HG02885 (cell line): Measurements from ENCODE around the gene NEDD8.

ENCODE experiments used
- ATAC-seq: cut with Tn5 transposase; IDR thresholded peaks from one replicate; pipeline ENCODE4 v1.9.1; 2021; ENCODE audit warnings: mild to moderate bottlenecking; ENCODE audit not compliant: unreplicated experiment, poor library complexity

The NEDD8 gene

DNA sequence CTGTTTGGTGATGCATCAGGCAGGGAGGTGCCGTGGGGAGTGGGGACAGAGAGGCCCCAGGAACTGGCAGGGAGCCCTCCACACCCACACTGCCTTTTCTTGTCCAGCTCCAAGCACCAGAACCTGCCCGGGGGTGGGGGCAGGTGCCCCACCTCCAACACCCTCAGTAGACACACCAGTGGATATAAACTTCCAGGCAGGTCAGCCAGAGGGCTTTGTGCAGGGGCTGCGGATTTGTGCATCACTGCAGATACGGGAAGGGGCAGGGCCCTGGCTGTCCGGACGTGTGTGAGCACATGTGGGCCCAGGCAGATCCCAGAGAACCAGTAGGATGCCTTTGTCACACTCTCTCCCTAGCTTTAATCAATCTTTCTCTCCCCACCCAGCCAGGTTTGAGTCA is 32.1 kb upstream of the NEDD8 start:
- no peak for ATAC-seq

DNA sequence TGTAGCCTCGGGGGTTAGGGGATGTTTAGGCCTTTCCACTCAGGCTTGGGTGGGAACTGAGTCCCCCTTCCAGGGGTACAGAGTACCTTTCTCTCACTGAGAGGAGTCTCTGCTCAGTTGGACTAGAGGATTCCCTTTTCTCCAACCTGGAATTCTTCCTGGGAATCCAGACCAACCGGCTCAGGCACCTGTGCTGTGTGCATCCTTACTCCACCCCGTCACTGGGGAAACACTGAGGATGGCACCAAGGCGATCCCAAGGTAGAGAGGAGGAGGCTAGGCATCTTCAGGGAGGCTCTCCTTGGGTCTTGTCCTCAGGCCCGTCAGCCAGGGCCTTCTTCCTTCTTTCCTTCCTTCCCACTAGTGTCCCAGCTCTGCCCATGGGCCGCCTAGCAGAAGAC is 31.7 kb upstream of the NEDD8 start:
- no peak for ATAC-seq

DNA sequence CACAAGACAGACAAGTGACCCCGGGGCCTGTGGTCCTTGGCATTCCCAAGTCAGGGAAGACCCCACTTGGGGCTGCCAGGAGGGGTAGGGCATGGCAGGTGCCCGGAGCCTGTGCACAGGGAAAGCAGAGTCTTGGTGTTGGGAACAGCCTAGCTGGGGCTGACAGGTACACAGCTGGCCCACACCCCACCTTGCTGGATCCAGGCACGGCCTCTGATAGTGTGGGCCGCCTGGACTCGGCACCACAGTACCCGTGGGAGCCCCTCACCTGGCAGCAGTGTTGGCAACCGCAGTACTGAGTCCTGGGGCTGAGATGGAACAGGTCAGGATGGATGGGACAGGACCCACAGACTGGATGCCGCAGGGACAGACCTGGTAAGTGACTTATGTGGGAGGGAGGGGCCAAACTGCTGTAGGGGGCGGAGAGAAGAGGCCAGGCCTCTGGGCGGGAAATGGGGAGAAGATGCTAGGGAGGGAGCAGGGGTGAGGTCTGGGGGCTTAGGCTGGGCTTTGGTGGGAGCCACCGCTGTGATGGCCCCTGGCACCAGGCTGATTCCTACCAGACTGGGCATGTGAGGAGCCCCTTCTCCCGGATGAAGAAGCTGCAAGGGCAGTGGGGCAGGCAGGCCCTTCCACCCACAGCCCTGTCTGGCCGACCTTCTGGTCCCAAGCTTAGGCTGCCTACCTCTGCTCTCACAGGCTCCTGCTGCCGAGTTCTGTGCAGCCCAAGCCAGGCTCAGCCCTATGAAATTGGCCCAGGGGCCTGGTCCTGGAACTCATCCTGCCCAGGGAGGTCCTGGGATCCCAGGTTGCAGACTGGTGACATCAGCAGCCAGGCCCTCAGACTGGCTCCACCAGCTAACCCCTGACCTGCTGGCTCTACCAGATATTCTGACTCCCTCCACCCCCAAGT is 30.9 kb upstream of the NEDD8 start, which contains the start of gene TGM1:
TGM1 (minus strand) TSS at position 357 of the 913 bp plus-strand sequence. CDS start 825 bp downstream, outside the sequence.
- ATAC-seq = no peak

DNA sequence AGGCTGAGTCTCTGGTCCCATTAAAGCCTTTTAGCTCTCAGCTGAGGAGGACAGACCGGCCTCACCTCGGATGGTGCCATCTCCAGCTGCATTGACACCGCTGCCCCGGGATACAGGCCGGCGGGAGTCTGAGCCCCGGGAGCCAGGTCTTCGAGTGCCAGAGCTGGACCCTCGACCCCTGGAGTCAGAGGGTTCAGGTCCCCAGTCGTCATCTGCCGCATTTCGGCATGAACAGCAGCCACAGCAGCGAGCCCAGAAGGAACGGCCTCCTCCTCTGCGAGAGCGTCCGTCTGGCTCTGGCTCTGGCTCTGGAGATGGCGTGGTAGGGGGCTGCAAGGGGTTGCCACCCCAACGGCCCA is 29.8 kb upstream of the NEDD8 start:
- ATAC-seq = no peak

DNA sequence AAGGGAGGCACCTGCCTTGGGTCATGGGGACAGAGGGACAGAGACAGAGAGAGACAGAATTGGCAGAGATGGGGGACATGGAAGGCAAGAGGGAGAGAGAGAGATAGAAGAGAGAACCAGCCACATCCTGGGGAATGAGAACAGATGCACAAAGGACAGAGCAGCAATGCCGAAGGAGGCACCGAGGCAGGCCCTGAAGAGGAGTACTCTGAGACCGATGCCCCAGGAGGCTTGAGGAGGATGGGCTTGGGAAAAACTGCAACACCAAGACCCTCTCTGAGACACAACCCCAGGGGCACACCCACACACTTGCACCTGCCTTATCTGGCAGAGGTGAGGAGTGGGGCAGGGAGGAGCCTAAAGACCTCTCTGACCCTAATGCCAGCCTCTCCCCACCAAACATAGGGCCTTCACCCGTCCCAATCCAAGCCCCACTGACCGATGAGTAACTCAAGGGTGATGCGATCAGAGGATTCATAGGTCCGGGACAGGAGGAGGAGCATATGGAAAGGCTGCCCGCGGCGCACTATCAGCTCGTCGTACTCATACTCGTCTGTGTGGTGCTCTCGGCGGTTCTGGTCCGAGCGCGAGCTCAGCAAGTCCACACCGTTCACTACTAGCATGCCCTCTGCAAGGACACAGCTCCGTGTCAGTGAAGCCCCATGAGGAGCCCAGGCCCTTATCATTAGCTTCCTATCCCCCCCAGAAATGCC is 29.2 kb upstream of the NEDD8 start:
- ATAC-seq = no peak

DNA sequence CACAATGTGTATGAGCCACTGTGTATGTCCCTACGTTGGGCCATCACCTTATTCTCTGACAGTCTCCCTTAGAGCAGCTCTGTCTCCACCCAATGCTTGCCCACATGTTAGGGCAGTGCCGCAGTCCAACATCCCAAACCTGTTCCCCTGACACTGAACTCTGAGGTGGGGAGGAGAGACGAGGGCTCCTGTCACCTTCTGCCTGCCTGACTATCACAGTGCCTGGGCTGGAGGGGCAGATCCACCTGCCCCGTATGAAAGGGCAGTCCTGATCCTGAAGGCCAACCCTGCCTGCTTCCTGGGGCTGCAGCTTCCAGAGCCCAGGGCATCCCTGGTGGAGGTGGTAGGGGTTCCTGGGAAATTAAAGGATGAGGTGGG is 28.6 kb upstream of the NEDD8 start:
- no peak for ATAC-seq

DNA sequence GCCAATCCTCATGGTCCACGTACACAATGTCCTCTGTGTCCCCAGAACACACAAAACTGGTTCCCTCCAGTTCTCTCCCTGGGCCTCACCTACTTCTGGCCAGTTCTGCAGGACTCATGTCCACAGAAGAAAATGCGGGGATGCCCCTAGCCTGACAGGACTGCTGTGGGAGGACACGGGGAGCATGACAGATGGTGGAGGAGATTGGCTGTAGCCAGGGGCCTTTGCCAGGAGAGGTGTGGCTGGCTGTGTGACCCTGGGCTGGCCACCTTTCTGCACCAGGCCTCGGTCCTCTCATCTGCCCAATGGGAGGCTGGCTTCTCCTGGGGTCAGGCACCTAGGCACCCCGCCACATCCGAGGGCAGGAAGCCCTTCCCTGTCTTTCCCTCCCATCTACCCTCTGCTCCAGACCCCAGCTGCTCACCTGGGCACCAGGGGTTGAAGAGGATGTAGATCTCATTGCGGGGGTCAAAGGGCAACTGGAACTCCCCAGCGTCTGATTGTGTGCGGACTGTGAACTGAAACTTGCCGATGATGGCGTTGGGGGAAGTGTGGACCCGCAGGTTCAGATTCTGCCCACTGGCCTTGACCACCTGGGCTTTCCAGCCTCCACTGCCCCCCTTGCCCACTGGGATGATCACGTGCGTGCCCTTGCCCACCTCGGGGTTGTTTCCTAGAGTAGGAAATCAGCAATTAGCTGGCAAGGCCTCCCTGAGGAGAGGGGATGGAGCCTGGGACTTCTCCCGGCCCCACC is 28.0 kb upstream of the NEDD8 start:
- no peak for ATAC-seq

DNA sequence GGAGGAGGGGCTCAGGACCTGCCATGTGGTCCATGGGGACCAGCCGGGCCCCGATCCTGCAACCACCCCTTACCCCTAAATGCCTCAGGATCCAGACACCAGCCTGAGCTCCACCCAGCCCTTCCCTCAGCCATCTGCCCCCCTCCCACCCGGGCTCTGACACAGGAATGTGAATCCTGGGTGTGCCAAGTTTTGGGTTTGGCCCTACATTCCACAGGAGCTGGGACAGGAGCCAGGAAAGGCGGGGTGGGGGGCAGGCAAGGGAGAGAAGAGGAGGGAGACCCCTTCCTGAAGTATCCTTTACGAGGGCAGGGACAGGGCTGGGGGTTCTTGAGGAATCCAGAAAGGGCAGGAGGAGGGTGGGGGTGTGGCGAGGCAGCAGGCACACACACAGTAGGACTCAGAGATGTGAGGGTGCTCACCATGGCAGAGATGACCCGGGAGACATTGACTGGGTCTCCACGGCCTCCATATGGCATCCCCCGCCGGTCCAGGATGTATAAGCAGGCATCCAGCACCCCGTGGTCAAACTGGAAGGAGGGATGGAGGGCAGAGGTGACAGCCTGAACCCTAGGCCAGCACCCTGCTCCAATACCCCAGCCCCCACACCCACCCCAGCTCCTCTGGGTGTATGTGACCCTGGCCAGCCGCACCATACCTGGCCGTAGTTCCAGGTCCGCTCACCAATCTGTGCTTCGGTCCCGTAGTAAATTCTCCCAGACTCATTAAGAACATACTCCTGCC is 27.3 kb upstream of the NEDD8 start:
- ATAC-seq = no peak

DNA sequence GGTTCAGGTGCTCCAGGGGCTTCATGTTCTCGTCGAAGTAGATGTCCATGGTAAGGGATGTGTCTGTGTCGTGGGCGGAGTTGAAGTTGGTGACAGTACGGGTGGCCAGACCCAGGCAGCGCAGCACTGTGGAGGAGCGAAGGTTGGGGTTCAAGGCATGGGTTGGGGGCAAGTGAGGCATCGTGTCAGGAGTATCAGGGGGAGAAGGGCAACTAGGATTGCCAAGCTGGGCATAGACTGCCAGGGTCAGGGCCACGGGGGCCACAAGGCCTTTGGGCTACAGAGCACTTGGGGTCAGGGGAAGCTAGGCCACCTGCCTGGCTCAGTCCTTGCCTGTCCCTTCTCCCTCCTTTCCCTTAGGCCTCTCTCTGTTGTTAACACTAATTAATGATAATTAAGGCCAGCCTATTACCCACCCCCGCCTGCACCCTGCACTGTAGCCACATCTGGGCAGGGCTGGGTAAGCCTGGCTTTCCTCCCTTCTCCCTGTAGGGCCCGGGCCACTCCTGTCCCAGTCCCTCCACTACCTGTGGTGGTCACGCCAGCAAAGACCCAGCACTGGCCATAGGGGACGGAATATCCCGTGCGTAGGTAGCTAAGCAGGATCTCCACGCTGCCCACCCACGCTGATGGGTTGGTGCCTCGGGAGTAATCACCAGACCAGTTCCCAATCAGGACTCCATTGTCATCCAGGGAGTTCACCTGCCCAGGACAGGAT is 26.5 kb upstream of the NEDD8 start:
- no peak for ATAC-seq

DNA sequence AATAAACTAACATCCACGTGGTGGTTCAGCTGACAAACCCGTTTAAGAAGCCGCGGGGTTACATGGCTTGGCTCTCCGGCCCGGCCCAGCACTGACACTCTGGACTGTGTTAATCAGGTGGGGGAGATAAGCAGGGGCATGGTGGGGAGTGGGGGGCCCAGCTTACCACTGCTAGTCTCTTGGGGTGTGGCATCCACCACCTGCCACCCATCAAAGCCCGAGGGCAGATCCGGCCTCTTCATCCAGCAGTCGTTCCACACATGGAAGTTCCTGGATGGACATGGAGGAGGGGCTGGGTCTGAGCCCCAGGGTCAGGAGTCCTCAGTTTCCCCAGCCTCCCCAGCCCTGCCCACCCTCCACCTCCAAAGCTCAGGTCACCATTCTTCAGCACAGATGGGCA is 26.0 kb upstream of the NEDD8 start:
- no peak for ATAC-seq

DNA sequence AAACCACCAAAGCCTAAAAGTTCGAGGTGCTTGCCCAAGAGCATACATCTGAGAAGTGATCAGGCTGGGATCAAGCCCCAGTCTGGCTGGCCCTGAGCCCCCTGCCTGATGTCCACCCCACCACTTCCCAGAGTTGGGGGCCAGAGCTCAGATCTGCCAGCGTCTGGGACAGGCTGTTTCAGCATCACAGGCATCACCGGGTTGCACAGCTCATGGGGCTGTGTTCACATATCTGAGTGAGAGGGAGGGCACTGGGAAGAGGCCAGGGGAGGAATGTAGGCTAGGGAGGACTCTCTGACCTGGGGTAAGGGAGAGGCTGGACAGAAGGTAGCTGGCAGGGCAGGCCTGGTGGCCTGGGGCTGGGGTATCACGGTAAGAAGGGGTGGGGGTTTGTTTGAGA is 24.8 kb upstream of the NEDD8 start:
- no peak for ATAC-seq

DNA sequence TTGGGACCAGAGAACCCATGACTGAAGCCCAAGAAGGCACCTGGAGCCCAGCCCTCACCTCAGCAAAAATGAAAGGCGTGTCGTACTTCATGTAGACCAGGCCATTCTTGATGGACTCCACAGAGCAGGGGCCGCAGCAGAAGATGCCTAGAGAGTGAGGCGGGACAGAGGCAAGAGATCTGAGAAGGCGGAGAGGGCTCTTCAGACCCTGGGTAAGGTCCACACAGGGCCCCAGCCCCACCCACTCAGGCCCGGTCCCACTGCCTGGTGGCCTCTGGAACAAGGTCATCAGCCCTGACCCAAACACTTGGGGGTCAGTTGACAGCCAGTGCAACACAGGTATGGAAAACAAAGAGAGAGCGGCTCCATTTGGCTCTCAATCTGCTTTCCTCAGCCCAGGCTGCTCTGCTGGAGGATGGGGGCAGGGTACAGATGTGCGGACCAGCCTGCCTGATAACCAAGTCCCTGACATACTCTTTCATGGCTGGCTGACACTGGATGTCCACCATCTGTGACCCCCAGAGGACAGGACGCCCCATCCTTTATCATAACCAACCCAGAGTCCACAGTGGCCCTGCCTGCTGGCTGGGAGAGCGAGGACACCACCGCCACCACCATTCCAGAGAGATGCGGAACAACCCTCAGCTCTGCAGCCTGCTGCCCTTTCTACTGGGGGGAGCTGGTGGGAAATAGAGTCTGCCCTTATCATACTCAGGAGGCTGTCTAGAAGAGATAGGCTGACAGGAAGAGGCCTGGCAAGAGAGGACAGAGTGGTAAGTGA is 24.0 kb upstream of the NEDD8 start:
- no peak for ATAC-seq

DNA sequence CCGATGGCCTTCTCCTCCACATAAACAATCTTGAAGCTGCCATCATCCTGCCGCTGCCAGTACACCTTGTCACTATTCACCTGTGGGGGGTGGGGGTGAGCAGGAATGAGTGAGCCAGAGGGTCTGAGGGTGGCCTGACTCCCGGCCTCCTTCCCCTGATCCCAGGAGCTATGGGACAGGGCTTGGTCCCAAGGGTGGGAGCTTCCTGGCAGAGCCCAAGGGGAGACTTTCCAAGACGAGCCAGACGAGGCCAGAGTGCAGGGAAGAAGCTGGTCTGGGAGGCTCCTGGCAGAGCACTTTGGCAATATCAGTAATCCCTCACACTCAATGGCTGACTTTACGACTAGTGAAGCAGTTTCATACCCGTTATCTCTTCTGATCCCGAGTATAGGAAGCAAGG is 23.3 kb upstream of the NEDD8 start:
- ATAC-seq = no peak

DNA sequence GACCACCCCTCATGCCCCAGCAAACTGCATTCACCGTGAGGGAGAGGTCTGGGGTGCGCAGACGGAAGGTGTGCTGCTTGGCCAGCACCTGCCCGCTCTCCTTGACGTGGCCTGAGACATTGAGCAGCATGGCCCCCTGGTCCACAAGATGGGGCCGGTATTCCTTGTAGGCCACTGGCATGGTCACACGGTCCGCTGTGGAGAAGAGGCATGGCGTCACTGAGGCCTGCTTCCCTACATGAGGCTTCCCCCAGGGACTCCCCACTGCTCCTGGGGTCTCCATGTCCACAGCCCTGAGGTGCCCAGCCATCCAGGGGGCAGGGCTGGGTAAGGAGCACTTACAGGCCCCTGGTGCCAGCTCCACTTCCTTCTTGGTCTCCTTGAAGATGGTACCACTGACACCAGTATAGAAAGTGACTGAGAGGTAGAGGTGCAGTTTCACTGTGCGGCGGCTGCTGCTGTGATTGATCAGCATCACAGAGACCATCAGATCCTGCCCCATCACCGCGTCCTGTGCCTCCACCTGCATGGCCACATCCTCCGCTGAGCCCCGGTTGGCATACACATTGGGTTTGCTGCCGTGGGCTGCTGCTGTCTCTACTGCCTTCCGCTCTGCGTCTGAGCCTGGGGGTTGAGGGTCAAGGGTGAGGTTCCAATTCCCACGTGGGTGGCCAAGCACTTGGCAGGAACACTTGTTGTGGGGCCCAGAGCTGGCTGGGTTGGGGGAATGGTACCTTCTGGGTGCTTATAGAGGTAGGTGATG is 22.6 kb upstream of the NEDD8 start:
- ATAC-seq = no peak

DNA sequence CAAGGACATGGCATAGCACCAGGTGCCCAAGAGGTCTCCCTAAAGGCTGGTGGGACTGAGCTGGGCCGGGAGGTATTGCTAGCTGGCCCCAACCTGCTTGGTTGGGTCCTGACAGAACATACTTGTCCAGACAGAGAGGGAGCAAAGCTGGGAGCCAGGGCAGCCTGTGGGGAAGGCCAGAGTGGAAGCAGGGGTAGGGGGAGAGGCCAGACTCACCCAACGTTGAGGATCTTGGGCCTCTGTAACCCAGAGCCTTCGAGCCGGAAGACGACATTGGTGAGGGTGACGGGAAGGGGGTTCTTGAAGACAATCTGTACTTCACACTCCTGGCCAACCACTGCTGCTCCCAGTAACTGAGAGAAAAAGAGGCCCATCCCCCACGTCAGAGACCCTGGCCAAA is 21.8 kb upstream of the NEDD8 start:
- ATAC-seq = no peak

DNA sequence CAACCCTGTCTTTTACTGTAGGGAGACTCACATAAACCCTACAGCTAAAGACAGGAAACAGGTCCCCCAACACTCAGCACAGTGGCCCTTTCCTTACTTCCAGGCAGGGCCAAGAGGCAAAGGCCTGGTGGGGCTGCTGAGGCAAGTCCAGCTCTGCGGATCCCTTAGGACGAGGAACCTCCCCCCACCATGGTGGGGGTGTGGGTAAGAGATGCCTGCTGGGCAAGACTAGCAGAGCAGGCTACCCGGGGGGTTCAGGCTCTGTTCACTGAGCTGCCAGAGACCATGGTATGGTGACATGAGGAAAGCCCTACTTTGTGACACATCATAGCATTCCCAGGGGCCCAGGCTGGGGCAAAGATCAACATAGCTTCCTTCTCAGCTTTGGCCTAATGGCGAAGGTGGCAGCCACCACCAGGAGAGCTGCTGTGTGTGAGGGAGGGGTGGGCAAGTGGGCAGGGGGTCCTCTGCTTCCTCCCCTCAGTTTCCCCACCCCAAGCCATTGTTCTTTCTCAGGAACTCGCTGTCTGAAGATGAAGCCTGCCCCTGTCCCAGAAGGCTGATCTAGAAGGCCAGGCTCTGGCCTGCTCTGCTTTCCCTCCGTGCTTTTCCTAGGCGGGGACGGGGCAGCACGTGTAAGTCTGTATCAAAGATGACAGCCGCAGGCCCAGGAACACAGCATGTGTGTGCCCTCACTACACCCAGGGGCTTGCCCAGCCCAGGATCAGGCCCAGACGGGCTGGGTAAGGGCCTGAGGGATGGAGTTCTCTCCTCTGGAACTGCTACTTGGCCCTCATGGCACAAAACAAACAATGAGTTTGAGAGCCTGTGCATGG is 20.3 kb upstream of the NEDD8 start:
- ATAC-seq = no peak

DNA sequence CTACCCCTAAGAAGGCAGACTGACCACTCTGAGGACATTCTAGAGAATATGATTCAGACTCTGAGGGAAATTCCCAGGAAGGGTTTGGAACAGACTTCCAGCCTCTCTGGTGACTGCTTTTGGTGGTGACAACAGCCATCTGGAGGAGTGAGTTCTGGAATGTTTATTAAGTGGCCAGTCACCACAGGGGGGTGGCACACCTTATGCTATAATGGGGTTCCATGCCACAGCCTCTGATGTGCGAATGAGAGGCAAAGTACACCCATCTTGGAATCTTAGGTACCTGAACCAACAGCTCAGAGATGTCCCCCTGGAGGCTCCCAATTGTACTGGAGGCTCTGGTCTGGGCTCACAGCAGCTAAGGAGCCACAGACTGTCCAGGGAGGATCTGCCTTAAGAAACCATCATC is 19.7 kb upstream of the NEDD8 start:
- no peak for ATAC-seq
